AG09309 (cell line): ENCODE results near the gene FIGN.

Experiments used
- DNase-seq: peaks from one replicate; pipeline ENCODE4 v3.0.0-alpha.2; 2010; ENCODE audit warnings: low read depth
- H3K4me3 ChIP-seq: 2 replicates; pipeline ENCODE4 v1.5.1; 2011; ENCODE audit warnings: mild to moderate bottlenecking, low read depth, low read length, moderate library complexity; ENCODE audit not compliant: control insufficient read depth
- TF ChIP-seq, protein P1 (sequence below): IDR thresholded peaks from 2 replicates; pipeline ENCODE4 v1.5.1; 2011; ENCODE audit warnings: mild to moderate bottlenecking, low read depth, low read length, inconsistent platforms; ENCODE audit not compliant: insufficient read depth, control insufficient read depth; ENCODE audit errors: missing control alignments

The FIGN gene

DNA sequence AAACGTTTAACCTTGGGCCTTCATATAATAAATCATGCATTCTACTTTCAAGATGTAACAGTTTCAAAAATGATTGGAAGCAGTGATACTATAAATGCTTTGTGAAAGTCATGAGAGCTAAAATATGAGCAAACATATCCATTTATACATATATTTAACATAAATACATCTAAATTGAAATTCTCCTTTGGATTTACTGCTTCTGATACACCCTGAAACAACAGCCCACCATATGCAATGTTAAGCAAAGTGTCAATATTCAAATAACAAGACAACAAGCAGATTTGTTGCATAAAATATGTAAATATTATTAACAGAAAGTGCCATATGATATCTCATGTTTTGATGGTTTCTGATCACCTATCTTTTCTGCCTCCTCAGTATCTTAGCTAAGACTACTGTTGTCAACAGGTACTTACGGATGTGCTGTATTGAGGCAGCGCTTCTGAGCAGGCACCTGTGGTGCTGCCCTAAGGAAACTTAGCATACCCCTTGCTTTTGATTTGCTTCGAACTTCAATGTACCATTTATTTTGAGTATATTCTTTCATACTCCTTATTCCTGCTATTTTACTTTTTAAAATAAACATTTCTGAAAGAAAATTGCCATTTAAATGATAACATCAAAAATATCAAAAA is 6.1 kb downstream of the FIGN start:
- H3K4me3 ChIP-seq = no peak overlapping the region
- no peak for DNase-seq
- TF ChIP-seq, protein P1, sequence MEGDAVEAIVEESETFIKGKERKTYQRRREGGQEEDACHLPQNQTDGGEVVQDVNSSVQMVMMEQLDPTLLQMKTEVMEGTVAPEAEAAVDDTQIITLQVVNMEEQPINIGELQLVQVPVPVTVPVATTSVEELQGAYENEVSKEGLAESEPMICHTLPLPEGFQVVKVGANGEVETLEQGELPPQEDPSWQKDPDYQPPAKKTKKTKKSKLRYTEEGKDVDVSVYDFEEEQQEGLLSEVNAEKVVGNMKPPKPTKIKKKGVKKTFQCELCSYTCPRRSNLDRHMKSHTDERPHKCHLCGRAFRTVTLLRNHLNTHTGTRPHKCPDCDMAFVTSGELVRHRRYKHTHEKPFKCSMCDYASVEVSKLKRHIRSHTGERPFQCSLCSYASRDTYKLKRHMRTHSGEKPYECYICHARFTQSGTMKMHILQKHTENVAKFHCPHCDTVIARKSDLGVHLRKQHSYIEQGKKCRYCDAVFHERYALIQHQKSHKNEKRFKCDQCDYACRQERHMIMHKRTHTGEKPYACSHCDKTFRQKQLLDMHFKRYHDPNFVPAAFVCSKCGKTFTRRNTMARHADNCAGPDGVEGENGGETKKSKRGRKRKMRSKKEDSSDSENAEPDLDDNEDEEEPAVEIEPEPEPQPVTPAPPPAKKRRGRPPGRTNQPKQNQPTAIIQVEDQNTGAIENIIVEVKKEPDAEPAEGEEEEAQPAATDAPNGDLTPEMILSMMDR = no peak

DNA sequence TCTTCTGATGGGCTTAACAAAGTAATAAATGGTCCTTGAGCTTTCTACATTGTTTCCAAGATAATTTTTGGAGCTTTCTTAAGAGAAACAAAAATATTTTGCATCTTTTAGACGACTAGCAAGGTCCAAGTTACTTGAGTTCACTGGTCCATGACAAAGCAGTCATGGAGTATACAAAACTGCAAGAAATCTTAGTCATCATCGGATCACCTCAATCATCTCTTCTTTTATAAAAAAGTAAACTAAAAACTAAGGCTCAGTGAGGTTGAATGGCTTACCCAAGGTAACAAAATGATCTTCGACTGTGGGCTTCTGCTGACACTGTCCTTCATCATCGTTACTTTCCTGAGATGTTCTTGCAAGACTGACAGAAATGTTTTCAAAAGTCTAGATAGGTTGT is 11.9 kb downstream of the FIGN start:
- TF ChIP-seq, protein P1 = no peak
- no peak overlapping the region for H3K4me3 ChIP-seq
- DNase-seq = no peak

DNA sequence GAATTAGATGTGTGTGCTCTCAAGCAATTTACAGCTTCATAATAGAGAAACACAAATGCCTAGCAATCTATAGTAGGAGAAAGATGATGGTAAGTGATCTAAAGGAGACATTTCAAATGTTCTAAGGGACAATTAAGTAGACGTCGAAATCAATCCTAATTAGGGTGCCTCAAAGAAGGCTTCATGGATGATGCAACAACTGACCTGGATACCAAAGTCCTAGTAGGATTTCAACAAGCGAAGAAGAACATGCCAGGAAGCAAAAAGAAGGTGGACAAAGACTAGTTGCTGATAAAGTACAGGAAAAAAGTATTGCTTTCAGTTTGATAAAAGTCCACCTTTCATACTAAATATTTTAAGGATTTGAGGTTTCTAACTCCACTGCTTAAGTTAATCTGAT is 12.5 kb downstream of the FIGN start:
- no peak for DNase-seq
- TF ChIP-seq, protein P1 = no peak
- no peak overlapping the region for H3K4me3 ChIP-seq

DNA sequence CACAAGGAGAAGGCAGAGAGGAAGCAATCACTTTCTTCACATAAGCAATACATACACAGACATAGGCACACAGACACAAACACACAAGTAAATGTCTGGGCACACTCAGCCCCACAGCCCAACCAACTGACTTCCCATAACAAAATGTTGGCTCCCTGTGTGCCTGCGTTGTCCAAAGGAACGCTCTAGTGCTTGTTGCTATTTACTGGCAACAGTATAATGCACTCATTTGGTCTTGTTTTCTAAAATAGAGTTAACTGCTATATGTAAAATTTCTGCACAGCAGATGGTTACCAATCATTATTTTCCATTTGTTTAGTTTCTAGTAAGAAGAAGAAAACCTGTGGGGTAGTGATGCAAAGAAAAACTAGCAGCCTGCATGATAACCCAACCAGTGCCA is 16.5 kb downstream of the FIGN start:
- H3K4me3 ChIP-seq = no peak overlapping the region
- DNase-seq = no peak
- TF ChIP-seq, protein P1 = no peak

DNA sequence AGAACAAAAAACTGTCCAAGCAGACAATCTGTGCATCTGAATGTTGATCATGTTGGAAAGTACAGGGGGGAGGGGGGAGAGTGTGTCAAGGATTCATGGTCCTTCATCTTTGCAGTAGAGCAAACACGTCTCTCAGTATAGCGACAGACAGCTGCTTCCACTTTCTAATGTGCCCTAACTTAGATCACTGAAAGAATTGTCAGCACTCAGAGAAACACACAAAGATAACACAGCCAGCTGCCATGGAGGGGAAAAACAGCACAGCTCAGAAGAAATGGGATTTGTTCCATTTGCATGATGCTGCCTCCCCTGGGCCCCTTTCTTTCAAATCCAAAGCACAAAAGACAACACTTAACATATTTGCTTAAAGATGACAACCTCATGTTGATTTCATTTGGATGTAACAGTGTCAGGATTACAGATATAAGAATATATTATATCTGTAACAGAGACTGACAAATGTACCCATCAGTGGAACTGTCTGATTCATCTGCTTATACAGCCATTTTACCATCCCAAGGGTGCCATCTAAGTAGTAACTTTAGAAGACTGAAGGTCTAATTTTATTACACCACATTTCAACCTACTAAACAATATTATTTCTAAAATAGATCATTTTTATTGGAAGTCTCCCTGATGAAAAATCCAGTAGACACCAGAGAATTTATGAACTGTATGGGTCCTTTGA is 17.7 kb downstream of the FIGN start:
- H3K4me3 ChIP-seq = no peak overlapping the region
- TF ChIP-seq, protein P1 = no peak
- DNase-seq = no peak

DNA sequence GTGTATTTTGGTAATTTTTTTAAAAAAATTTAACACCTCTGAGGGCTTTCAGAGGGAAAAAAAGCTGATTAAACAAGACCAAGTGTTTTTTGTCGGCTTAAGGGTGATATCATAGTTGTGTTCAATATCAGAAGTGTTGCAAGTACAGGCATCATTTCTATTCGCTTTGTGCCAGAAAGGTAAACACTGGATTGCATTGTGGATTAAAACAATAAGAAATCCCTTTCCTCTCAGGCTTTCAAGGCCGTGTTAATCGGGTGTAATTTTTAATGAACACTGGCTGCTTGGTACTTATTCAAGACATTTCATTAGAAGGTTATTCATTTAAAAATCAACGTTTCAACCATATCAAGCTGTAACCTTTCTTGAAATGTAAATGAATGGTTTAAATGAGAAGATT is 18.3 kb downstream of the FIGN start:
- no peak overlapping the region for H3K4me3 ChIP-seq
- TF ChIP-seq, protein P1 = no peak
- DNase-seq = no peak

DNA sequence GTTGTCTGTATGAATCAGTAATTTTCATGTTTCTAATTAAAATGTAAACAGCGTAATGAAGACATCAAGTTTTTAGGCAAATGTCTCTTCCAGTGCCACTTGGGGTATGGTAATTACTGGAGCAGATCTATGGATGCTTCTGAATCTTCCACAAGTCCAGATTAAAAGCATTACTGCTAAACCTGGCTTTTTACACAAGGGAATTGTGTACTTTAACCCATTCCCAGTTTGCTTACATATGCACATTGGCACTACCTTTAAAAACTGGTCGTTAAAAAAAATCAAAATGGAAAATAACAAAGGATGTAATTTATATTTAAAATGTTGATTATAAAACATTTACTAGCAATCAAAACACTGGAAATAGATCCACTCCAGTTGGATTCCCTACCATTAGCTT is 19.7 kb downstream of the FIGN start:
- no peak for DNase-seq
- no peak overlapping the region for H3K4me3 ChIP-seq
- TF ChIP-seq, protein P1 = no peak
